MM.1S (cell line): ENCODE results near the gene RAMACL.
"Not testable (repeated sequence)": the region's sequence is repeated elsewhere in the genome, so short reads cannot be mapped to it uniquely, and the experiment has no call there.

Experiments
- DNase-seq: peaks from one replicate; pipeline ENCODE4 v3.0.0-alpha.2; 2015
- H2AFZ ChIP-seq: fragments of 300-600 bp; sonication (generic); 2 replicates; pipeline ENCODE4 v1.6.0; 2016; ENCODE audit warnings: antibody characterized with exemption, low read length
- H3F3A ChIP-seq: fragments of 300-600 bp; sonication (generic); 2 replicates; pipeline ENCODE4 v1.6.1; 2016; ENCODE audit warnings: mild to moderate bottlenecking, antibody characterized with exemption, low read length, moderate library complexity, mixed read lengths; ENCODE audit not compliant: insufficient read depth
- H3K27ac ChIP-seq: fragments of 300-600 bp; sonication (generic); 2 replicates; pipeline ENCODE4 v1.5.1; 2016; ENCODE audit warnings: mild to moderate bottlenecking, low read length
- H3K27me3 ChIP-seq: fragments of 300-600 bp; sonication (generic); replicated peaks from 2 replicates; pipeline ENCODE4 v1.6.0; 2016; ENCODE audit warnings: low read length; ENCODE audit not compliant: insufficient read depth
- H3K36me3 ChIP-seq: fragments of 300-600 bp; sonication (generic); replicated peaks from 2 replicates; pipeline ENCODE4 v1.6.1; 2016; ENCODE audit warnings: mild to moderate bottlenecking, low read length, mixed read lengths; ENCODE audit not compliant: insufficient read depth
- H3K4me1 ChIP-seq: fragments of 300-600 bp; sonication (generic); 2 replicates; pipeline ENCODE4 v1.6.1; 2016; ENCODE audit warnings: low read length, mixed read lengths
- H3K4me2 ChIP-seq: fragments of 300-600 bp; sonication (generic); 2 replicates; pipeline ENCODE4 v1.6.0; 2016; ENCODE audit warnings: low read depth, low read length
- H3K4me3 ChIP-seq: fragments of 300-600 bp; sonication (generic); 2 replicates; pipeline ENCODE4 v1.5.1; 2016; ENCODE audit warnings: low read length, mixed read lengths
- H3K79me2 ChIP-seq: fragments of 300-600 bp; sonication (generic); 2 replicates; pipeline ENCODE4 v1.6.1; 2016; ENCODE audit warnings: mixed run types, low read length, mixed read lengths
- H3K9ac ChIP-seq: fragments of 300-600 bp; sonication (generic); 2 replicates; pipeline ENCODE4 v1.6.1; 2016; ENCODE audit warnings: low read length, mixed read lengths
- H3K9me2 ChIP-seq: fragments of 300-600 bp; sonication (generic); replicated peaks from 2 replicates; pipeline ENCODE4 v1.6.1; 2016; ENCODE audit warnings: mild to moderate bottlenecking, low read length, mixed read lengths; ENCODE audit not compliant: insufficient read depth
- H3K9me3 ChIP-seq: fragments of 300-600 bp; sonication (generic); replicated peaks from 2 replicates; pipeline ENCODE4 v1.6.1; 2016; ENCODE audit warnings: mild to moderate bottlenecking, low read length, mixed read lengths; ENCODE audit not compliant: insufficient read depth
- H4K20me1 ChIP-seq: fragments of 300-600 bp; sonication (generic); 2 replicates; pipeline ENCODE4 v1.6.1; 2016; ENCODE audit warnings: mild to moderate bottlenecking, low read length, moderate library complexity, mixed read lengths; ENCODE audit not compliant: insufficient read depth
- EZH2 ChIP-seq: fragments of 300-600 bp; sonication (generic); optimal IDR thresholded peaks from 2 replicates; pipeline ENCODE3; 2017; ENCODE audit warnings: low read depth, mild to moderate bottlenecking, antibody characterized with exemption, low read length, mixed read lengths
- EZH2phosphoT487 ChIP-seq: fragments of 300-600 bp; sonication (generic); IDR thresholded peaks from 2 replicates; pipeline ENCODE4 v1.6.1; 2018; ENCODE audit warnings: antibody characterized with exemption, low read length
- TF ChIP-seq, protein P1 (sequence below): fragments of 300-600 bp; sonication (generic); IDR thresholded peaks from 2 replicates; pipeline ENCODE4 v1.5.1; 2016; ENCODE audit warnings: antibody characterized with exemption, low read length, mixed read lengths

RAMACL gene

DNA sequence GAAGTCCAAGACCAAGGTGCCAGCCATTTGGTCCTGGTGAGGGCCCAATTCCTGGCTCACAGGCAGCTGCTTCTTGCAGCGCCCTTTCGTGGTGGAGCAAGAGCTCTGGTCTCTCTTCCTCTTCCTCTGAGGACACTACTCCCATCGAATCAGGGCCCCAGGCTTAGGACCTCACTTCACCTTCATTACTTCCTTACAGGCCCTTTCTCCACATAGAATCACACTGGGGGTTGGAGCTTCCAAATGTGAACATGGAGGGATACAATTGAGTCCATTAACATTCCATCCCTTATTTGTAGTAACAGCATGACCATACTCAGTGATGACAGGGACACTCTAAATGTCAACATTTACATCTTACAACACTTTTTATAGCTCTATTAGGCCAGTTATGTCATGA lies 2.3 kb downstream of the RAMACL start:
- no peaks in the 10 kb centered on the region for H3F3A ChIP-seq
- H3K9ac ChIP-seq = no peak overlapping the region
- H3K4me3 ChIP-seq = no peak overlapping the region
- no peaks in the 10 kb centered on the region for H3K4me1 ChIP-seq
- H3K9me2 ChIP-seq = no peaks in the 10 kb centered on the region
- TF ChIP-seq EZH2phosphoT487 (no peak), EZH2 (no peak)
- TF ChIP-seq, protein P1, sequence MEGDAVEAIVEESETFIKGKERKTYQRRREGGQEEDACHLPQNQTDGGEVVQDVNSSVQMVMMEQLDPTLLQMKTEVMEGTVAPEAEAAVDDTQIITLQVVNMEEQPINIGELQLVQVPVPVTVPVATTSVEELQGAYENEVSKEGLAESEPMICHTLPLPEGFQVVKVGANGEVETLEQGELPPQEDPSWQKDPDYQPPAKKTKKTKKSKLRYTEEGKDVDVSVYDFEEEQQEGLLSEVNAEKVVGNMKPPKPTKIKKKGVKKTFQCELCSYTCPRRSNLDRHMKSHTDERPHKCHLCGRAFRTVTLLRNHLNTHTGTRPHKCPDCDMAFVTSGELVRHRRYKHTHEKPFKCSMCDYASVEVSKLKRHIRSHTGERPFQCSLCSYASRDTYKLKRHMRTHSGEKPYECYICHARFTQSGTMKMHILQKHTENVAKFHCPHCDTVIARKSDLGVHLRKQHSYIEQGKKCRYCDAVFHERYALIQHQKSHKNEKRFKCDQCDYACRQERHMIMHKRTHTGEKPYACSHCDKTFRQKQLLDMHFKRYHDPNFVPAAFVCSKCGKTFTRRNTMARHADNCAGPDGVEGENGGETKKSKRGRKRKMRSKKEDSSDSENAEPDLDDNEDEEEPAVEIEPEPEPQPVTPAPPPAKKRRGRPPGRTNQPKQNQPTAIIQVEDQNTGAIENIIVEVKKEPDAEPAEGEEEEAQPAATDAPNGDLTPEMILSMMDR = no peak
- no peak overlapping the region for H2AFZ ChIP-seq
- no peaks in the 10 kb centered on the region for H3K79me2 ChIP-seq
- H4K20me1 ChIP-seq = no peaks in the 10 kb centered on the region
- H3K4me2 ChIP-seq = no peak overlapping the region
- H3K27ac ChIP-seq = no peak overlapping the region
- no peaks in the 10 kb centered on the region for H3K36me3 ChIP-seq
- no peaks in the 10 kb centered on the region for H3K27me3 ChIP-seq
- no peaks in the 10 kb centered on the region for H3K9me3 ChIP-seq
- DNase-seq = no peak

DNA sequence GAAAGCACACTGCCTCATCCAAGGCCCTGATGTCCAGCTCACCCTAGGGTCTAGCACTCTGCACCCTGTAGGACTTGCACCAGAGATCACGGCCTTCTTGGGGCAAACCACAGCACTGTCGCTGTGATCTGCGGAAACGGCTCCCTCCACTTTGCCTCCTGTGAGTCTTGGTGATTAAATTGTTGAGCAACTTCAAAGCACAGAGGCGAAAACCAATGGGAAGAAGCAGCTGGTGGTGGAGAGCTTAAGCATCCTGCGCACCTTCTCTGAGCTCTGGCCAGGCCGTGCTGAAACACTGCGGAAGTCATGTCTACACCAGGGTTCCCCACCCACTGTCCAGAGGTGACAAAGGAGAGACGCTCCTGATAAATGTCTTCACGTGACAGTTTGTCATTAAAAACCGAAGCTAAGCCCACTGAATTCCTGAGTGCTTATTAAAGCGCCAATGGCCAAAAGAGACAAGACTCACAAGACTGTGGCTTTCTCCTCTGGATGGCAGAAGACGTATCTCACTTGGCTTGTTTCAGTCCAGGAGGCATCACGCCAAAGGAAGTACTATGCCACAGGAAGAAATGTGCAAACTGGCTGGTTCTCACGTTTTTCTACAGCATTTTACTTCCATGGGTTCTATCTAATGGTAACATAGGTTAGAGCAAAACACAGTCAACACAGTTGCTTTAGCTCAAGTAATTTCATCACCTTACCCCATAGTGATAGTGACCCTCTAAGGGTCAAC lies 3.1 kb downstream of the RAMACL start:
- H3K4me3 ChIP-seq = no peak overlapping the region
- H3K9ac ChIP-seq = no peak overlapping the region
- no peak for TF ChIP-seq EZH2
- TF ChIP-seq, protein P1 = no peak
- no peak for TF ChIP-seq EZH2phosphoT487
- no peaks in the 10 kb centered on the region for H3K4me1 ChIP-seq
- H2AFZ ChIP-seq = no peak overlapping the region
- H4K20me1 ChIP-seq = no peaks in the 10 kb centered on the region
- H3K79me2 ChIP-seq = no peaks in the 10 kb centered on the region
- no peaks in the 10 kb centered on the region for H3F3A ChIP-seq
- no peak overlapping the region for H3K27ac ChIP-seq
- H3K9me2 ChIP-seq = no peaks in the 10 kb centered on the region
- H3K9me3 ChIP-seq = no peaks in the 10 kb centered on the region
- no peaks in the 10 kb centered on the region for H3K36me3 ChIP-seq
- no peak for DNase-seq
- no peak overlapping the region for H3K4me2 ChIP-seq
- H3K27me3 ChIP-seq = no peaks in the 10 kb centered on the region

GRCh38 chr6:166582258-166582657 lies 4.2 kb downstream of the RAMACL start:
- H3K27ac ChIP-seq = no peak overlapping the region
- no peaks in the 10 kb centered on the region for H3K27me3 ChIP-seq
- H3K79me2 ChIP-seq = no peaks in the 10 kb centered on the region
- no peaks in the 10 kb centered on the region for H3K9me3 ChIP-seq
- H3K4me1 ChIP-seq = no peaks in the 10 kb centered on the region
- H4K20me1 ChIP-seq = no peaks in the 10 kb centered on the region
- DNase-seq = no peak
- H3K4me2 ChIP-seq = no peak overlapping the region
- H2AFZ ChIP-seq = no peak overlapping the region
- H3F3A ChIP-seq = no peaks in the 10 kb centered on the region
- no peaks in the 10 kb centered on the region for H3K36me3 ChIP-seq
- H3K9ac ChIP-seq = no peak overlapping the region
- no peaks in the 10 kb centered on the region for H3K9me2 ChIP-seq
- TF ChIP-seq EZH2phosphoT487 (no peak), EZH2 (no peak)
- TF ChIP-seq, protein P1 = no peak
- H3K4me3 ChIP-seq = no peak overlapping the region

DNA sequence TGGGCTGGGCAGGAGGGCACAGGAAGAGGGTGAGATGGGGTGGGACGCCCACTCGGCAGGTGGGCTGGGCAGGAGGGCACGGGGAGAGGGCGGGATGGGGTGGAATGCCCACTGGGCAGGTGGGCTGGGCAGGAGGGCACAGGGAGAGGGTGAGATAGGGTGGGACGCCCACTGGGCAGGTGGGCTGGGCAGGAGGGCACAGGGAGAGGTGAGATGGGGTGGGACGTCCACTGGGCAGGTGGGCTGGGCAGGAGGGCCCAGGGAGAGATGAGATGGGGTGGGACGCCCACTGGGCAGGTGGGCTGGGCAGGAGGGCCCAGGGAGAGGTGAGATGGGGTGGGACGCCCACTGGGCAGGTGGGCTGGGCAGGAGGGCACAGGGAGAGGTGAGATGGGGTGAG lies 4.7 kb downstream of the RAMACL start:
- H3K4me3 ChIP-seq, H3K79me2 ChIP-seq, H3K4me1 ChIP-seq, H3K27me3 ChIP-seq, H3K9me2 ChIP-seq, H4K20me1 ChIP-seq, H3K9ac ChIP-seq, H2AFZ ChIP-seq, DNase-seq, H3F3A ChIP-seq, H3K27ac ChIP-seq, H3K9me3 ChIP-seq, H3K36me3 ChIP-seq, H3K4me2 ChIP-seq: not testable (repeated sequence)
